Smooth muscle cell (in vitro differentiated cells): ENCODE results near the gene UBE2O. TPM values are rescaled to one million over a fixed set of nuclear protein-coding genes. Genes with fewer than 3 reads are reported as not detected.

Source experiments
- DNase-seq: peaks from one replicate; lab custom pipeline; 2025; ENCODE audit not compliant: unreplicated experiment; lab: John Stamatoyannopoulos, UW
- H2AFZ ChIP-seq: fragments of 200-600 bp; sonication (generic); 2 replicates; pipeline ENCODE4 v1.6.0; 2016; ENCODE audit warnings: antibody characterized with exemption, low read depth, mild to moderate bottlenecking
- H3F3A ChIP-seq: fragments of 200-600 bp; sonication (generic); 2 replicates; pipeline ENCODE4 v1.6.0; 2017; ENCODE audit warnings: antibody characterized with exemption, low read depth
- H3K27ac ChIP-seq: fragments of 200-600 bp; sonication (generic); 2 replicates; pipeline ENCODE4 v1.5.1; 2016; ENCODE audit warnings: low read depth, mild to moderate bottlenecking
- H3K27me3 ChIP-seq: fragments of 200-600 bp; sonication (generic); 2 replicates; pipeline ENCODE4 v1.6.1; 2016; ENCODE audit warnings: low read depth, mild to moderate bottlenecking
- H3K36me3 ChIP-seq: fragments of 200-600 bp; sonication (generic); 2 replicates; pipeline ENCODE4 v1.5.1; 2016; ENCODE audit warnings: low read depth
- H3K4me1 ChIP-seq: fragments of 200-600 bp; sonication (generic); 2 replicates; pipeline ENCODE4 v1.5.1; 2016; ENCODE audit warnings: low read depth
- H3K4me2 ChIP-seq: fragments of 200-600 bp; sonication (generic); 2 replicates; pipeline ENCODE4 v1.6.0; 2016; ENCODE audit warnings: mild to moderate bottlenecking
- H3K4me3 ChIP-seq: fragments of 200-600 bp; sonication (generic); 2 replicates; pipeline ENCODE4 v1.5.1; 2016; ENCODE audit warnings: mild to moderate bottlenecking
- H3K79me2 ChIP-seq: fragments of 200-600 bp; sonication (generic); 2 replicates; pipeline ENCODE4 v1.6.0; 2016; ENCODE audit warnings: low read depth, mild to moderate bottlenecking
- H3K9ac ChIP-seq: fragments of 200-600 bp; sonication (generic); 2 replicates; pipeline ENCODE4 v1.6.0; 2016; ENCODE audit warnings: low read depth
- H3K9me3 ChIP-seq: fragments of 200-600 bp; sonication (generic); replicated peaks from 2 replicates; pipeline ENCODE4 v1.5.1; 2016; ENCODE audit warnings: low read depth
- H4K20me1 ChIP-seq: fragments of 200-600 bp; sonication (generic); 2 replicates; pipeline ENCODE4 v1.6.0; 2016; ENCODE audit warnings: low read depth
- CTCF ChIP-seq: fragments of 200-600 bp; sonication (generic); IDR thresholded peaks from 2 replicates; pipeline ENCODE4 v1.5.1; 2017; ENCODE audit warnings: borderline replicate concordance, mild to moderate bottlenecking, antibody characterized with exemption; ENCODE audit not compliant: insufficient read depth, poor library complexity, severe bottlenecking
- WGBS: methylation state at CpG from one replicate; pipeline ENCODE4 v1.1.7; 2016; ENCODE audit warnings: low lambda C conversion rate; 5-methylcytosine and 5-hydroxymethylcytosine counted together
- polyA plus RNA-seq: library from polyadenylated mRNA; unstranded; fragments of >200 nt; fragmentation: Nextera tagmentation; extraction: Ambion mirVana; gene quantifications from 2 replicates; pipeline ENCODE4 v1.2.1, GENCODE V29; 2016
- total RNA-seq: library from RNA; depleted of rRNA; stranded (reverse); fragments of >200 nt; gene quantifications from 2 replicates; pipeline ENCODE4 v1.2.3, GENCODE V29; 2014

UBE2O gene
- total and polyA plus RNA-seq, 2 experiments from 2014 or later, result 10.1 to 12.1 TPM

GRCh38 chr17:76354747-76355310 lies 98.1 kb downstream of the UBE2O start:
- TF ChIP-seq CTCF, result no peak
- DNase-seq, result no peak
- peaks cover 3% of the 10 kb centered on the region for H3F3A ChIP-seq
- H3K36me3 ChIP-seq, result no peaks in the 10 kb centered on the region
- no peak overlapping the region for H3K9ac ChIP-seq
- H2AFZ ChIP-seq, result peak overlapping the region; percentile 40
- no peak overlapping the region for H3K27ac ChIP-seq
- H3K9me3 ChIP-seq, result no peaks in the 10 kb centered on the region
- 55% methylated on average over 13 of the region's 13 CpGs for WGBS
- peaks cover 31% of the 10 kb centered on the region for H3K79me2 ChIP-seq
- no peaks in the 10 kb centered on the region for H4K20me1 ChIP-seq
- peak overlapping the region; percentile 67 for H3K4me3 ChIP-seq
- peak overlapping the region; percentile 100 for H3K4me2 ChIP-seq
- H3K4me1 ChIP-seq, result no peaks in the 10 kb centered on the region
- no peaks in the 10 kb centered on the region for H3K27me3 ChIP-seq

GRCh38 chr17:76354317-76354729 lies 98.6 kb downstream of the UBE2O start:
- no peak for DNase-seq
- no peaks in the 10 kb centered on the region for H4K20me1 ChIP-seq
- no peaks in the 10 kb centered on the region for H3K36me3 ChIP-seq
- no peaks in the 10 kb centered on the region for H3K4me1 ChIP-seq
- peak overlapping the region; percentile 70 for H2AFZ ChIP-seq
- H3K27me3 ChIP-seq, result no peaks in the 10 kb centered on the region
- H3K9ac ChIP-seq, result peak overlapping the region; percentile 80
- H3K4me2 ChIP-seq, result peak overlapping the region; percentile 100
- H3K27ac ChIP-seq, result peak overlapping the region; percentile 67
- H3F3A ChIP-seq, result peaks cover 3% of the 10 kb centered on the region
- no peak for TF ChIP-seq CTCF
- no peaks in the 10 kb centered on the region for H3K9me3 ChIP-seq
- H3K79me2 ChIP-seq, result peaks cover 31% of the 10 kb centered on the region
- 14% methylated on average over 18 of the region's 18 CpGs for WGBS
- peak overlapping the region; percentile 67 for H3K4me3 ChIP-seq

GRCh38 chr17:76353599-76354316 lies 99.2 kb downstream of the UBE2O start, which contains the start of gene PRPSAP1:
Gene PRPSAP1 (minus strand): TSS chr17:76353916. CDS start chr17:76353703, 213 bp downstream.
- TF ChIP-seq CTCF, result peak; percentile 14
- under 1% methylated on average over 52 of the region's 75 CpGs for WGBS

More at GRCh38 chr17:76353599-76354316, 99.2 kb downstream of the UBE2O start, which contains the start of gene PRPSAP1:
- H3K4me2 ChIP-seq, result peak within 1 kb of the TSS; percentile 100
- H3K27ac ChIP-seq, result peak within 1 kb of the TSS; percentile 67
- no peaks in the 10 kb centered on the region for H3K27me3 ChIP-seq
- peak within 1 kb of the TSS; percentile 67 for H3K4me3 ChIP-seq
- peaks cover 31% of the 10 kb centered on the region for H3K79me2 ChIP-seq
- H3K4me1 ChIP-seq, result no peaks in the 10 kb centered on the region
- peak within 1 kb of the TSS; percentile 80 for H3K9ac ChIP-seq
- peak within 1 kb of the TSS; percentile 70 for H2AFZ ChIP-seq
- H3K36me3 ChIP-seq, result no peaks in the 10 kb centered on the region
- peaks cover 3% of the 10 kb centered on the region for H3F3A ChIP-seq
- H4K20me1 ChIP-seq, result no peaks in the 10 kb centered on the region
- peak; percentile 92 for DNase-seq
- no peaks in the 10 kb centered on the region for H3K9me3 ChIP-seq
